ENCODE data around the gene POU6F2.

POU6F2 gene

GRCh38 chr7:39069896-39070881 is 92.5 kb downstream of the POU6F2 start:
- DNase-seq (ENCODE audit: low read depth in 2 of 2) = no peak

- DNase-seq (ENCODE audit: low read depth in 2 of 2) = no peak
These were observed 93.4 kb downstream of the POU6F2 start for GRCh38 chr7:39071116-39071515.

GRCh38 chr7:39073432-39073831 is 95.7 kb downstream of the POU6F2 start:
- no peak for DNase-seq (ENCODE audit: low read depth in 2 of 2)

- DNase-seq (ENCODE audit: low read depth in 2 of 2) = no peak
These were observed 97.5 kb downstream of the POU6F2 start for GRCh38 chr7:39075210-39075609.

- DNase-seq (ENCODE audit: low read depth in 2 of 2) = no peak
These were observed 106.1 kb downstream of the POU6F2 start for GRCh38 chr7:39083781-39084180.

- no peak for DNase-seq (ENCODE audit: low read depth in 2 of 2)
These were observed 106.6 kb downstream of the POU6F2 start for GRCh38 chr7:39084349-39084748.

- DNase-seq (ENCODE audit: low read depth in 2 of 2) = no peak
These were observed 107.5 kb downstream of the POU6F2 start for GRCh38 chr7:39085189-39085588.

GRCh38 chr7:39085590-39086049 is 107.9 kb downstream of the POU6F2 start:
- no peak for DNase-seq (ENCODE audit: low read depth in 2 of 2)

- DNase-seq (ENCODE audit: low read depth in 2 of 2) = no peak
These were observed 109.1 kb downstream of the POU6F2 start for GRCh38 chr7:39086638-39087360.

- DNase-seq (ENCODE audit: low read depth in 2 of 2) = no peak
These were observed 111.3 kb downstream of the POU6F2 start for GRCh38 chr7:39088730-39089593.

- no peak for DNase-seq (ENCODE audit: low read depth in 2 of 2)
These were observed 113.4 kb downstream of the POU6F2 start for GRCh38 chr7:39091145-39091544.

- DNase-seq (ENCODE audit: low read depth in 2 of 2) = no peak
These were observed 114.1 kb downstream of the POU6F2 start for GRCh38 chr7:39091774-39092173.

GRCh38 chr7:39094731-39095130 is 117.0 kb downstream of the POU6F2 start:
- no peak for DNase-seq (ENCODE audit: low read depth in 2 of 2)

GRCh38 chr7:39095875-39096619 is 118.3 kb downstream of the POU6F2 start:
- DNase-seq (ENCODE audit: low read depth in 2 of 2) = no peak

- DNase-seq (ENCODE audit: low read depth in 2 of 2) = no peak
These were observed 120.8 kb downstream of the POU6F2 start for GRCh38 chr7:39098506-39098905.

GRCh38 chr7:39099146-39099545 is 121.4 kb downstream of the POU6F2 start:
- DNase-seq (ENCODE audit: low read depth in 2 of 2) = no peak

- no peak for DNase-seq (ENCODE audit: low read depth in 2 of 2)
These were observed 122.6 kb downstream of the POU6F2 start for GRCh38 chr7:39100270-39100669.

GRCh38 chr7:39102234-39102633 is 124.5 kb downstream of the POU6F2 start:
- DNase-seq (ENCODE audit: low read depth in 2 of 2) = no peak

GRCh38 chr7:39105720-39106119 is 128.0 kb downstream of the POU6F2 start:
- DNase-seq (ENCODE audit: low read depth in 2 of 2) = no peak

- DNase-seq (ENCODE audit: low read depth in 2 of 2) = no peak
These were observed 148.1 kb downstream of the POU6F2 start for GRCh38 chr7:39125846-39126245.

- no peak for DNase-seq (ENCODE audit: low read depth in 2 of 2)
These were observed 149.3 kb downstream of the POU6F2 start for GRCh38 chr7:39127058-39127457.
